Activated naive CD8-positive, alpha-beta T cell treated with anti-CD3 and anti-CD28 coated beads, Interleukin-2, amount 10 ng/mL, durations not matched to agents 7 days and 5 days (primary cell): Measurements from ENCODE around the gene FAM98C. TPM values are rescaled to one million over a fixed set of nuclear protein-coding genes. Genes with fewer than 3 reads are reported as not detected.

Source experiments
- ATAC-seq: fragments of 150-1000 bp; cut with Tn5 transposase; one replicate; pipeline ENCODE4 v1.10.0; 2021; ENCODE audit warnings: low read depth, moderate library complexity
- POLR2A ChIA-PET: fragments of 350-600 bp; sonication (Branson Sonifier 250); formaldehyde crosslinking; loops from one replicate; lab custom pipeline; 2021; ENCODE audit warnings: antibody characterized with exemption; lab: Charles Lee
- DNase-seq: peaks from one replicate; pipeline ENCODE4 v3.0.0; 2021
- H3K27ac Mint-ChIP-seq: one replicate; pipeline ENCODE4 v1.8.0; 2022; ENCODE audit warnings: mild to moderate bottlenecking, mixed read lengths
- H3K27me3 Mint-ChIP-seq: one replicate; pipeline ENCODE4 v1.8.0; 2022; ENCODE audit warnings: mild to moderate bottlenecking, moderate library complexity, mixed read lengths
- H3K36me3 Mint-ChIP-seq: one replicate; pipeline ENCODE4 v1.8.0; 2021; ENCODE audit warnings: mild to moderate bottlenecking, mixed read lengths
- H3K4me1 Mint-ChIP-seq: one replicate; pipeline ENCODE4 v1.8.0; 2021; ENCODE audit warnings: mixed read lengths
- H3K4me3 Mint-ChIP-seq: one replicate; pipeline ENCODE4 v1.8.0; 2022; ENCODE audit warnings: mild to moderate bottlenecking, moderate library complexity, mixed read lengths
- H3K9me3 Mint-ChIP-seq: one replicate; pipeline ENCODE4 v1.8.0; 2021; ENCODE audit warnings: mixed read lengths
- total RNA-seq, 2 experiments: library from RNA; stranded (reverse); gene quantifications; one replicate each; pipeline ENCODE4 v1.2.3, GENCODE V29; 2021

Gene FAM98C
- total RNA-seq, 2 experiments from 2014 or later, result 32.5 to 37.7 TPM

GRCh38 chr19:38384209-38385027, 18.5 kb upstream of the FAM98C start:
- DNase-seq, result no peak
- H3K9me3 Mint-ChIP-seq, result no peaks in the 10 kb centered on the region
- H3K27ac Mint-ChIP-seq, result no peak overlapping the region
- no peak overlapping the region for H3K4me3 Mint-ChIP-seq
- peaks cover 29% of the 10 kb centered on the region for H3K36me3 Mint-ChIP-seq
- POLR2A ChIA-PET, result interaction anchor here (1.3 to 1.5 kb wide), 2 partner anchors 10 kb away, joined by 3 to 7 read pairs; partner anchors contain the start of gene PSMD8
- H3K4me1 Mint-ChIP-seq, result peaks cover 11% of the 10 kb centered on the region
- no peak for ATAC-seq
- H3K27me3 Mint-ChIP-seq, result peaks cover 14% of the 10 kb centered on the region

- Mint-ChIP-seq H3K36me3 (peaks cover 26% of the 10 kb centered on the region), H3K27me3 (peaks cover 22% of the 10 kb centered on the region), H3K27ac (no peak overlapping the region), H3K4me3 (no peak overlapping the region), H3K9me3 (no peaks in the 10 kb centered on the region), H3K4me1 (peaks cover 11% of the 10 kb centered on the region)
- POLR2A ChIA-PET, result interaction anchor here (0.8 to 1.5 kb wide), 3 partner anchors 10 to 11 kb away, joined by 3 to 7 read pairs (median 3); partner anchors contain the start of gene PSMD8
- DNase-seq (no peak), ATAC-seq (no peak)
Measured at GRCh38 chr19:38385057-38385803, 17.7 kb upstream of the FAM98C start.

GRCh38 chr19:38385804-38386257, 17.1 kb upstream of the FAM98C start:
- POLR2A ChIA-PET, result interaction anchor here (0.8 to 1.3 kb wide), 2 partner anchors 10 to 11 kb away, joined by 3 read pairs; partner anchors contain the start of gene PSMD8
- Mint-ChIP-seq H3K27me3 (peaks cover 27% of the 10 kb centered on the region), H3K4me3 (no peak overlapping the region), H3K9me3 (no peaks in the 10 kb centered on the region), H3K27ac (no peak overlapping the region), H3K4me1 (peaks cover 11% of the 10 kb centered on the region), H3K36me3 (peaks cover 26% of the 10 kb centered on the region)
- DNase-seq (no peak), ATAC-seq (no peak)

- Mint-ChIP-seq H3K27ac (no peak overlapping the region), H3K36me3 (peaks cover 23% of the 10 kb centered on the region), H3K4me3 (no peak overlapping the region), H3K9me3 (no peaks in the 10 kb centered on the region), H3K27me3 (peaks cover 33% of the 10 kb centered on the region), H3K4me1 (peaks cover 11% of the 10 kb centered on the region)
- POLR2A ChIA-PET, result interaction anchor here (0.8 to 1.8 kb wide), 3 partner anchors 9 to 12 kb away, joined by 3 to 18 read pairs (median 3); partner anchors contain the start of gene PSMD8
- ATAC-seq (no peak), DNase-seq (no peak)
Measured at GRCh38 chr19:38386300-38386970, 16.5 kb upstream of the FAM98C start.

GRCh38 chr19:38386971-38387549, 15.8 kb upstream of the FAM98C start:
- Mint-ChIP-seq H3K9me3 (no peaks in the 10 kb centered on the region), H3K27ac (no peak overlapping the region), H3K4me1 (peaks cover 11% of the 10 kb centered on the region), H3K27me3 (peaks cover 36% of the 10 kb centered on the region), H3K36me3 (peaks cover 17% of the 10 kb centered on the region), H3K4me3 (peak overlapping the region; percentile 93)
- ATAC-seq, result no peak
- POLR2A ChIA-PET, result interaction anchor here (0.9 to 2.1 kb wide), 8 partner anchors 9 to 445 kb away, joined by 3 to 18 read pairs (median 4); partner anchors contain the start of genes ECH1, EIF3K, FAM98C and MAP4K1
- DNase-seq, result no peak

GRCh38 chr19:38387550-38388348, 15.1 kb upstream of the FAM98C start, which contains the start of gene GGN:
GGN (minus strand) TSS chr19:38388034; CDS start chr19:38387261, 773 bp downstream.
- Mint-ChIP-seq H3K9me3 (no peaks in the 10 kb centered on the region), H3K36me3 (peaks cover 14% of the 10 kb centered on the region), H3K27me3 (peaks cover 38% of the 10 kb centered on the region), H3K4me3 (peak within 1 kb of the TSS; percentile 93), H3K4me1 (peaks cover 11% of the 10 kb centered on the region), H3K27ac (no peak within 1 kb of the TSS)
- DNase-seq (peak; percentile 79), ATAC-seq (peak; percentile 74)
- POLR2A ChIA-PET, result interaction anchor here (0.6 to 2.1 kb wide), 11 partner anchors 8 to 505 kb away, joined by 3 to 18 read pairs (median 4); partner anchors contain the start of genes ECH1, EIF3K, FAM98C and MAP4K1

- POLR2A ChIA-PET, result interaction anchor here (0.6 to 2.1 kb wide), 9 partner anchors 11 to 504 kb away, joined by 3 to 18 read pairs (median 4); partner anchors contain the start of genes EIF3K, FAM98C, MAP4K1 and PSMD8
- no peak for ATAC-seq
- H3K4me1 Mint-ChIP-seq, result peaks cover 11% of the 10 kb centered on the region
Measured at GRCh38 chr19:38388349-38389100, 14.4 kb upstream of the FAM98C start, which contains the start of gene SPRED3. SPRED3 (plus strand) TSS chr19:38388697; CDS start chr19:38390303, 1,606 bp downstream.

GRCh38 chr19:38389101-38389925, 13.6 kb upstream of the FAM98C start:
- ATAC-seq, result no peak
- peak overlapping the region; percentile 15 for H3K4me3 Mint-ChIP-seq
- H3K9me3 Mint-ChIP-seq, result no peaks in the 10 kb centered on the region
- H3K36me3 Mint-ChIP-seq, result peaks cover 13% of the 10 kb centered on the region
- H3K27ac Mint-ChIP-seq, result no peak overlapping the region
- H3K27me3 Mint-ChIP-seq, result peaks cover 44% of the 10 kb centered on the region
- no peak for DNase-seq
- H3K4me1 Mint-ChIP-seq, result peaks cover 14% of the 10 kb centered on the region
- POLR2A ChIA-PET, result interaction anchor here (0.5 to 1.1 kb wide), 2 partner anchors 15 to 125 kb away, joined by 3 to 5 read pairs; partner anchors contain the start of gene PSMD8

More at GRCh38 chr19:38388349-38389100, 14.4 kb upstream of the FAM98C start, which contains the start of gene SPRED3:
- Mint-ChIP-seq H3K36me3 (peaks cover 14% of the 10 kb centered on the region), H3K27ac (no peak within 1 kb of the TSS), H3K9me3 (no peaks in the 10 kb centered on the region), H3K27me3 (peaks cover 38% of the 10 kb centered on the region), H3K4me3 (peak within 1 kb of the TSS; percentile 93)
- DNase-seq, result no peak

GRCh38 chr19:38389957-38390924, 12.7 kb upstream of the FAM98C start:
- Mint-ChIP-seq H3K4me3 (no peak overlapping the region), H3K36me3 (peaks cover 7% of the 10 kb centered on the region), H3K27ac (no peak overlapping the region), H3K27me3 (peaks cover 44% of the 10 kb centered on the region), H3K9me3 (no peaks in the 10 kb centered on the region), H3K4me1 (peaks cover 17% of the 10 kb centered on the region)
- POLR2A ChIA-PET, result interaction anchor here (0.5 to 1.1 kb wide), 2 partner anchors 16 to 124 kb away, joined by 3 to 5 read pairs; partner anchors contain the start of gene PSMD8
- no peak for ATAC-seq
- DNase-seq, result no peak
